Heart right ventricle (tissue), 16 donors: ENCODE results near the gene GABRR2. TPM values are rescaled to one million over a fixed set of nuclear protein-coding genes. Genes with fewer than 3 reads are reported as not detected.

ENCODE experiments used
- ATAC-seq, 8 donors: fragments of 200-7000 bp; cut with Tn5 transposase; one replicate each; pipeline ENCODE4 v1.9.1; 2020; ENCODE audit warnings: mild to moderate bottlenecking in 8 of 8, moderate library complexity in 8 of 8, moderate number of reproducible peaks in 1 of 8
- DNase-seq, 2 donors: peaks; one replicate each; pipeline ENCODE4 v3.0.0-alpha.2; 2020
- H3K27ac ChIP-seq, 10 donors: fragments of 200-600 bp; sonication (generic) in 2 of 10; one replicate each; pipeline versions ENCODE4 v1.5.0 to v1.8.0; 2020 to 2022; ENCODE audit warnings: mild to moderate bottlenecking in 3 of 10
- H3K27me3 ChIP-seq, 7 donors: fragments of 200-600 bp; one replicate each; pipeline ENCODE4 v1.8.0; 2021 to 2022; ENCODE audit warnings: mild to moderate bottlenecking in 2 of 7
- H3K36me3 ChIP-seq, 9 donors: fragments of 200-600 bp; sonication (generic) in 1 of 9; one replicate each; pipeline versions ENCODE4 v1.5.0 to v1.8.0; 2020 to 2022; ENCODE audit warnings: mild to moderate bottlenecking in 2 of 9
- H3K4me1 ChIP-seq, 9 donors: fragments of 200-600 bp; sonication (generic) in 1 of 9; one replicate each; pipeline versions ENCODE4 v1.5.0 to v1.8.0; 2020 to 2022; ENCODE audit warnings: mild to moderate bottlenecking in 4 of 9
- H3K4me3 ChIP-seq, 10 donors: fragments of 200-600 bp; sonication (generic) in 2 of 10; one replicate each; pipeline versions ENCODE4 v1.5.0 to v1.8.0; 2020 to 2022; ENCODE audit warnings: mild to moderate bottlenecking in 7 of 10, moderate library complexity in 2 of 10
- H3K9me3 ChIP-seq, 11 donors: fragments of 200-600 bp in 10 of 11; sonication (generic) in 2 of 11; one replicate each; pipeline versions ENCODE4 v1.5.0 to v1.8.0; 2013 to 2022; ENCODE audit warnings: mild to moderate bottlenecking in 2 of 11, control low read depth in 1 of 11, moderate library complexity in 1 of 11
- WGBS, 2 donors: extraction: QIAGEN DNeasy Blood & Tissue Kit; methylation state at CpG; one replicate each; pipeline ENCODE4 v1.1.7; 2013; ENCODE audit warnings: inconsistent platforms in 1 of 2; 5-methylcytosine and 5-hydroxymethylcytosine counted together
- intact Hi-C, 10 donors: fragments of 100-400 bp; cut with DNase I; formaldehyde crosslinking; loops; one replicate each; pipeline versions ENCODE4 v1.11.1 to v1.14.2; 2022
- polyA plus RNA-seq, 2 donors: library from polyadenylated mRNA; stranded (reverse); fragments of 200-250 nt; gene quantifications; one replicate each; pipeline ENCODE4 v1.2.3, GENCODE V29; 2013
- total RNA-seq, 10 donors: library from RNA; stranded (reverse); fragmentation: NEBNext Ultra II Directional in 3 of 10; extraction: Animal tissue kit (Norgen Biotek cat#: 25700) in 3 of 10; gene quantifications; one replicate each; pipeline versions ENCODE4 v1.2.1 to v1.2.4, GENCODE V29; 2021 to 2023
- TF ChIP-seq, protein P1 (sequence below), 9 donors: fragments of 200-600 bp; sonication (generic) in 2 of 9; IDR thresholded peaks; one replicate each; pipeline versions ENCODE4 v1.5.0 to v1.8.0; 2021 to 2022; ENCODE audit warnings: antibody characterized with exemption in 9 of 9, mild to moderate bottlenecking in 5 of 9, moderate library complexity in 1 of 9
- donor health status: Arrhythmogenic right ventricular cardiomyopathy.
- donor health status: ischemic (EF 13 %, LVEDD 7.1; RV severe dilation, severe dysfunction).
- donor health status: healthy with polysubstance abuse.
- donor health status: DM: no; HTN: yes; CAD: no.
- donor health status: DM: no; HTN: no; CAD: no.
- donor health status: ischemic (EF 25% LVEDD 6.9; RV normal size, moderate dysfunction).
- donor health status: ischemic (EF 25% LVEDD 5.7; RV mildly dilated, moderate dysfunction).
- donor health status: healthy.
- donor health status: DM: yes; HTN: yes; CAD: no.
- donor health status: Ischemic cardiomyopathy.
- donor health status: ischemic (EF 35%, LVEDD 5.7; RV mildly dilated, moderate dysfunction).
- donor health status: nonischemic (EF 11% LVEDD 7.7; RV severe dilation, severe dysfunction).
- donor health status: DM: yes; HTN: yes; CAD: no.
- donor health status: PGD.
- donor health status: ischemic (EF 29% LVEDD 5.4; RV normal size, mild dysfunction).
- donor health status: nonischemic (EF 23%, LVEDD 6.1; RV moderate dilation, normal function).

Gene GABRR2
- total and polyA plus RNA-seq, 12 donors = 0.14 to 1.2 (median 0.45) TPM; not detected in 3

DNA sequence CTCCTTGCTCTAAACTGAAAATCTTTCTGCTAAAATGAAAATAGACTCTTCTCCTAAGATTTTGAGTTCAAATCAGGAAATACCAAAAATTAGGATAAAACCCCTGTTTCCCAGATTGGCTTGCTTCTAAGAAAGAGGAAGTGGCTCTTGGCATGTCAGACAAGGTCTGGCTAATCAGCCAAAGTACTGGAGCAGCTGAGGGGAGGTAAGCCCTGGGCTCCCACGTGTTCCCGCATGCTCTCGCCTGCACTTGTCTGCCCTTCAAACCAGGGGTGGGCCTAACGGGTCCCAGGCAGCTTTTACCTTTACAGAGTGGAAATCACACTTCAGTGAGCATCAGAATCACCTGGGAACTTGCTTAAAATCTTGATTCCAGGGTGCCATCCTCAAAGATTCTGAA, 54.8 kb downstream of the GABRR2 start:
- ATAC-seq = no peak
- TF ChIP-seq, protein P1, sequence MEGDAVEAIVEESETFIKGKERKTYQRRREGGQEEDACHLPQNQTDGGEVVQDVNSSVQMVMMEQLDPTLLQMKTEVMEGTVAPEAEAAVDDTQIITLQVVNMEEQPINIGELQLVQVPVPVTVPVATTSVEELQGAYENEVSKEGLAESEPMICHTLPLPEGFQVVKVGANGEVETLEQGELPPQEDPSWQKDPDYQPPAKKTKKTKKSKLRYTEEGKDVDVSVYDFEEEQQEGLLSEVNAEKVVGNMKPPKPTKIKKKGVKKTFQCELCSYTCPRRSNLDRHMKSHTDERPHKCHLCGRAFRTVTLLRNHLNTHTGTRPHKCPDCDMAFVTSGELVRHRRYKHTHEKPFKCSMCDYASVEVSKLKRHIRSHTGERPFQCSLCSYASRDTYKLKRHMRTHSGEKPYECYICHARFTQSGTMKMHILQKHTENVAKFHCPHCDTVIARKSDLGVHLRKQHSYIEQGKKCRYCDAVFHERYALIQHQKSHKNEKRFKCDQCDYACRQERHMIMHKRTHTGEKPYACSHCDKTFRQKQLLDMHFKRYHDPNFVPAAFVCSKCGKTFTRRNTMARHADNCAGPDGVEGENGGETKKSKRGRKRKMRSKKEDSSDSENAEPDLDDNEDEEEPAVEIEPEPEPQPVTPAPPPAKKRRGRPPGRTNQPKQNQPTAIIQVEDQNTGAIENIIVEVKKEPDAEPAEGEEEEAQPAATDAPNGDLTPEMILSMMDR (IDR thresholded peaks at IDR 0.05) = no peak
- no peak for DNase-seq
- Histone ChIP-seq H3K27me3 (no peaks in the 10 kb centered on the region), H3K4me1 (peaks cover 0 to 12% (median 8%) of the 10 kb centered on the region in 9 donors), H3K9me3 (no peaks in the 10 kb centered on the region), H3K27ac (no peak overlapping the region), H3K36me3 (no peaks in the 10 kb centered on the region), H3K4me3 (no peak overlapping the region)
- intact Hi-C loops = no loop called here
- WGBS, 2 donors = 44 to 52% methylated on average over 4 of the region's 4 CpGs

DNA sequence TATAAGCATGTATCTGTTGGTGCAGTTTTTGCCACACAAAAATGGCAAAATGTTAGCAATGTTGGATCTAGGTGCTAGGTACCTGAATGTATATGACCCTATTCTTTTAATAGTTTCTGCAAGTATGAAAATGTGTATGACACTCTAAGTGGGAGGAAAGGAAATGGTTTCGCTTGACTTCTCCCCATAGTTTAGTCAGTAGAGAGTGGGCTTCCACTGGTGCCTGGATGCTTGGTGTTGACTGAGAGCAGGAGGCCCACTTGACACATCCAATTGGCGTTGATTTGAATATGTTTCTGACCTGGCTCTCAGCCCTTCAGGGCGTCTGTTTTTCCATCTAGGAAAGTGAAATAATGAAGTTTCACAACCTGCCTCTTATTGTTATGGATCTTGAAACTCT, 56.2 kb downstream of the GABRR2 start:
- WGBS, 2 donors = 71 to 73% methylated on average over 3 of the region's 3 CpGs
- Histone ChIP-seq H3K4me1 (peaks cover 0 to 12% (median 8%) of the 10 kb centered on the region in 9 donors), H3K4me3 (no peak overlapping the region), H3K9me3 (no peaks in the 10 kb centered on the region), H3K36me3 (no peaks in the 10 kb centered on the region), H3K27ac (no peak overlapping the region), H3K27me3 (no peaks in the 10 kb centered on the region)
- ATAC-seq (no peak), DNase-seq (no peak)
- intact Hi-C loops = no loop called here
- TF ChIP-seq, protein P1 (IDR thresholded peaks at IDR 0.05) = no peak

DNA sequence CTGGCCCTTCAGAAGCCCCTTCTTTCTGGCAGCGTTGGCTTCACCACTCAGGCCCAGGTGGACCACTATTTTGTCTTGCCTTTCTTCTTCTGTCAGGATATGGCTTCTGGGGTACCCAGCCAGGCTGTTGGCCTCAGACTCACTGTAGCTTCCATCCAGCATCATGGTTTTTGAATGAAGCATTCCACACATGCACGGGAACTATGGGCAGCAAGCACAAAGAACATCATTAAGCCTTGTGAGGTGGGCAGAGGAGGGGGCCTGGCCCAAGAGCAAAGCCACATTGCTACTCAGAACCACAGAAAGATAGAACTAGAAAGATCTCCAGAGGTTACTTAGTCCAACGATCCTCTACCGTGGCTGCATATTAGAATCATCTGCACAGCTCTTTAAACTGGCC, 57.3 kb downstream of the GABRR2 start:
- Histone ChIP-seq H3K4me3 (no peak overlapping the region), H3K27me3 (no peaks in the 10 kb centered on the region), H3K9me3 (no peaks in the 10 kb centered on the region), H3K27ac (no peak overlapping the region), H3K4me1 (peaks cover 0 to 12% (median 8%) of the 10 kb centered on the region in 9 donors), H3K36me3 (no peaks in the 10 kb centered on the region)
- intact Hi-C loops = no loop called here
- DNase-seq = no peak
- TF ChIP-seq, protein P1 (IDR thresholded peaks at IDR 0.05) = no peak
- WGBS, 2 donors = 79 to 84% methylated on average over 4 of the region's 4 CpGs
- ATAC-seq = no peak

DNA sequence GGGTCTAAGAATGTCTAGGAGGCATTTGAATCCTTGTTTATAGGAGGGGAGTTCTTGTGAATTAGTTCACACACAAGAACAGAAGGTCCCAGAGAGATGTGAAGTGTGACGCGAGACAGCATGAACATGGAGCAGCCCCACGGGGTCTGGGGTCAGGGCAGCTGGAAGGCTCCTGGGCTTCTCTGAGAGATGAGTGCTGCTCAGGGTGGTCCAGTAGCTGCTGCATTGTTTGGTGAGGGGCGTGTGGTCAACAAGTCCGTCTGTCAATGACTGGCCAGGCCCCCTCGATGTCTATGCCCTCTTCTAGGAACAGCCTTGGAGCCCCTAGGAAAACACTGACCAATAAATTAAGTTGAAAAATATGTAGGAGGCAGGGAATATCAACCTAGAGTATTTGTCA, 57.8 kb downstream of the GABRR2 start:
- ATAC-seq = no peak
- WGBS, 2 donors = 94 to 96% methylated on average over 6 of the region's 6 CpGs
- intact Hi-C loops = no loop called here

More for the DNA sequence above, 57.8 kb downstream of the GABRR2 start:
- no peaks in the 10 kb centered on the region for H3K36me3 ChIP-seq
- no peak overlapping the region for H3K4me3 ChIP-seq
- DNase-seq = no peak
- no peaks in the 10 kb centered on the region for H3K9me3 ChIP-seq
- peaks cover 0 to 12% (median 8%) of the 10 kb centered on the region in 9 donors for H3K4me1 ChIP-seq
- H3K27me3 ChIP-seq = no peaks in the 10 kb centered on the region
- H3K27ac ChIP-seq = no peak overlapping the region
- TF ChIP-seq, protein P1 (IDR thresholded peaks at IDR 0.05) = no peak
